ENCODE data around the gene MYL6. TPM values are rescaled to one million over a fixed set of nuclear protein-coding genes. Genes with fewer than 3 reads are reported as not detected.
A peak's percentile ranks its signal among the peaks of the same experiment; 100 is the strongest.
"Not testable (repeated sequence)": the region's sequence is repeated elsewhere in the genome, so short reads cannot be mapped to it uniquely, and the experiment has no call there.

MYL6 gene
- total and polyA plus RNA-seq, 8 donors = 1,768 to 2,250 (median 1,922) TPM

DNA sequence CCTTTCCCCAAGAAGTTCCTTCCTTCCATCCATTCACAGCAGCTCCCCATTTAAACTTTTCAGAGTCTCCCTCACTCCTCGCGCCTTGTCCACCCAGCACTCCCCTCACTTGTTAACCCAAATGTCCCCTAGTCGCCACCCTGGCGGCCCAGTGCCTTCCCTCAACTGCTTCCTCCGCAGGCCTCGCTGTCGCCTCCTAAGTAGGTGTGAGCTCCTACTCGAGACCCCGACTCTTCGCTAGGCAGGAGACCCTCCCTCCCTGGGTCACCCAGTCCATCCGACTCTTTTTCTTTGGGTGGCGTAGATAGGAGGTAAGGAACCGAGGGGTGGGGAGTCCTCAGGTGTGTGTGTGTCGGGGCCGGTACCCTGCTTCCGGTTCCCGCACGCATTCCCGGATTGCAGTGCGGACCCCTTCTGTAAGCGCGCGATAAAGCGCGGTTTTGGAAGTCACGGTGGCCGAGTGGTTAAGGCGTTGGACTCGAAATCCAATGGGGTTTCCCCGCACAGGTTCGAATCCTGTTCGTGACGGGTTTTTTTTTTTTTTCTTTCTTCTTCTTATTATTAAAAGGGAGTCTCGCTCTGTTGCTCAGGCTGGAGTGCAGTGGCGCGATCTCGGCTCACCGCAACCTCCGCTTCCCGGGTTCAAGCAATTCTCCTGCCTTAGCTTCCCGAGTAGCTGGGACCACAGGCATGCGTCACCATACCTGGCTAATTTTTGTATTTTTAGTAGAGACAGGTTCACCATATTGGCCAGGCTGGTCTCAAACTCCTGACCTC is 31.9 kb downstream of the MYL6 start:
- Histone ChIP-seq H3K27me3 (no peaks in the 10 kb centered on the region), H3K4me3 (peak overlapping the region; percentile 61 to 83), H3K27ac (peak overlapping the region; percentile 88 to 94), H3K9me3 (no peaks in the 10 kb centered on the region), H3K4me1 (peaks cover 10 to 29% of the 10 kb centered on the region in 2 donors), H3K36me3 (peaks cover 0 to 18% of the 10 kb centered on the region in 2 donors)
- peak; percentile 80 to 95 (median 89) for DNase-seq
- peak in 1 of 2 donors; percentile 10 for TF ChIP-seq CTCF (IDR thresholded peaks at IDR 0.05)
- peak; percentile 74 for ATAC-seq
- intact Hi-C loops (cut with DNase I) = loop anchor here in 1 of 2 donors (5.0 kb wide), 1 partner anchor 68 kb away; no protein-coding TSS in a partner anchor

GRCh38 chr12:56190695-56191155 is 32.6 kb downstream of the MYL6 start:
- DNase-seq (no peak), ATAC-seq (no peak)
- peak overlapping the region; percentile 88 to 94 for H3K27ac ChIP-seq
- no peaks in the 10 kb centered on the region for H3K27me3 ChIP-seq
- H3K4me3 ChIP-seq = peak overlapping the region; percentile 61 to 83
- peaks cover 0 to 12% of the 10 kb centered on the region in 2 donors for H3K36me3 ChIP-seq
- no peak for TF ChIP-seq CTCF (IDR thresholded peaks at IDR 0.05)
- intact Hi-C loops (cut with DNase I) = no loop called here
- peaks cover 10 to 29% of the 10 kb centered on the region in 2 donors for H3K4me1 ChIP-seq
- H3K9me3 ChIP-seq = no peaks in the 10 kb centered on the region

DNA sequence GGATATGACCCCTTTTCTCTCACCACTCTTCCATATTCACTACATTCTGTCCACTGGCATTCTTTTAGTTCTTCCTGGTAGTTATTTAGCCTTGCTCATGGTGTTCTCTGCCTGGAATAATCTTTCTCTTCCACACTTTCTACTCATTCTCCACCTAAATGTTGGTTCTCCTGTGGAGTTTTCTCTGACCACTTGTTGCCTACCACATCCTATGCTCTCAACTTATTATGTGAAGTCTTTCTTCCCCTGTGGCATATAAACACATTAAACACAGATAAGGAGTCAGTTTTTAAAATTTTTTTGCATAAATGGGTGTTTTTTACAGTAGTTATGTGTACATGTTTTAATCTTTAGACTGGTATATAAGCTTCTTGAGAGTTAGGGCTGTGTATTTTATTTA is 34.4 kb downstream of the MYL6 start:
- ATAC-seq (no peak), DNase-seq (no peak)
- Histone ChIP-seq H3K4me3 (no peak overlapping the region), H3K27me3 (no peaks in the 10 kb centered on the region), H3K27ac (no peak overlapping the region), H3K9me3 (no peaks in the 10 kb centered on the region), H3K4me1 (peaks cover 8 to 19% of the 10 kb centered on the region in 2 donors), H3K36me3 (no peaks in the 10 kb centered on the region)
- intact Hi-C loops (cut with DNase I) = no loop called here
- no peak for TF ChIP-seq CTCF (IDR thresholded peaks at IDR 0.05)

GRCh38 chr12:56193025-56193578 is 34.9 kb downstream of the MYL6 start:
- intact Hi-C loops (cut with DNase I) = no loop called here
- Histone ChIP-seq H3K36me3 (no peaks in the 10 kb centered on the region), H3K27me3 (no peaks in the 10 kb centered on the region), H3K9me3 (no peaks in the 10 kb centered on the region), H3K4me3 (no peak overlapping the region), H3K27ac (no peak overlapping the region), H3K4me1 (peaks cover 3 to 14% of the 10 kb centered on the region in 2 donors)
- peak; percentile 31 for ATAC-seq
- peak; percentile 75 to 84 for TF ChIP-seq CTCF (IDR thresholded peaks at IDR 0.05)
- peak in 3 of 4 donors; percentile 66 to 84 (median 66) for DNase-seq

GRCh38 chr12:56196818-56197550 is 38.8 kb downstream of the MYL6 start:
- DNase-seq; H3K9me3 ChIP-seq; intact Hi-C loops (cut with DNase I); H3K27me3 ChIP-seq; H3K4me1 ChIP-seq; H3K36me3 ChIP-seq; H3K4me3 ChIP-seq: not testable (repeated sequence)
- ATAC-seq = peak; percentile 64
- peak overlapping the region in 1 of 2 donors; percentile 11 for H3K27ac ChIP-seq

All from left lung (tissue), 10 donors.